Calu3 (cell line): ENCODE measurements around the gene NLRP6. TPM values are rescaled to one million over a fixed set of nuclear protein-coding genes. Genes with fewer than 3 reads are reported as not detected.
"Not testable (repeated sequence)": the region's sequence is repeated elsewhere in the genome, so short reads cannot be mapped to it uniquely, and the experiment has no call there.

Experiments used
- BruUV-seq: library from RNA; stranded (reverse); fragments of 400-500 nt; replicated peaks from 2 replicates; lab custom pipeline; 2021; lab: Mats Ljungman, UMichigan
- CTCF ChIA-PET: fragments of 300-600 bp; sonication (Branson Sonifier 250); formaldehyde crosslinking; loops from one replicate; lab custom pipeline; 2022; ENCODE audit warnings: antibody characterized with exemption; lab: Charles Lee
- DNase-seq: peaks from one replicate; pipeline ENCODE4 v3.0.0; 2022
- H3K27ac Mint-ChIP-seq: one replicate; pipeline ENCODE4 v1.8.0; 2022; ENCODE audit warnings: mixed read lengths; ENCODE audit not compliant: unreplicated experiment
- H3K27me3 Mint-ChIP-seq: one replicate; pipeline ENCODE4 v1.8.0; 2022; ENCODE audit warnings: mixed read lengths; ENCODE audit not compliant: unreplicated experiment
- H3K36me3 Mint-ChIP-seq: one replicate; pipeline ENCODE4 v1.8.0; 2022; ENCODE audit warnings: mild to moderate bottlenecking, moderate library complexity, mixed read lengths; ENCODE audit not compliant: insufficient read depth, unreplicated experiment
- H3K4me1 Mint-ChIP-seq: one replicate; pipeline ENCODE4 v1.8.0; 2022; ENCODE audit warnings: mild to moderate bottlenecking, low read depth, mixed read lengths; ENCODE audit not compliant: unreplicated experiment
- H3K4me3 Mint-ChIP-seq: one replicate; pipeline ENCODE4 v1.8.0; 2022; ENCODE audit warnings: mild to moderate bottlenecking, low read depth, moderate library complexity, mixed read lengths; ENCODE audit not compliant: unreplicated experiment
- H3K9me3 Mint-ChIP-seq: one replicate; pipeline ENCODE4 v1.8.0; 2022; ENCODE audit warnings: low read depth, mixed read lengths; ENCODE audit not compliant: unreplicated experiment
- CTCF ChIP-seq: fragments of 200-600 bp; IDR thresholded peaks from one replicate; pipeline ENCODE4 v1.8.0; 2022; ENCODE audit warnings: antibody characterized with exemption; ENCODE audit not compliant: unreplicated experiment
- intact Hi-C: fragments of 100-400 bp; cut with micrococcal nuclease; formaldehyde crosslinking; loops from one replicate; pipeline ENCODE4 v1.10.0; 2022; ENCODE audit not compliant: unreplicated experiment
- total RNA-seq: library from RNA; stranded (reverse); gene quantifications from 2 replicates; pipeline ENCODE4 v1.2.3, GENCODE V29; 2022

Gene NLRP6
- total RNA-seq, 1 experiment from 2014 or later = not detected

- BruUV-seq = no TSS peak
- no peak for DNase-seq
- Mint-ChIP-seq H3K4me1 (no peaks in the 10 kb centered on the region), H3K4me3 (no peak overlapping the region), H3K27me3 (peaks cover 27% of the 10 kb centered on the region), H3K9me3 (no peaks in the 10 kb centered on the region), H3K27ac (no peak overlapping the region), H3K36me3 (peaks cover 4% of the 10 kb centered on the region)
- no peak for TF ChIP-seq CTCF
- intact Hi-C loops = no loop called here
- CTCF ChIA-PET = interaction anchor here (0.7 kb wide), 1 partner anchor 46 kb away, joined by 3 read pairs; no protein-coding TSS in a partner anchor
Measured at GRCh38 chr11:326592-326841, 48.3 kb downstream of the NLRP6 start.

DNA sequence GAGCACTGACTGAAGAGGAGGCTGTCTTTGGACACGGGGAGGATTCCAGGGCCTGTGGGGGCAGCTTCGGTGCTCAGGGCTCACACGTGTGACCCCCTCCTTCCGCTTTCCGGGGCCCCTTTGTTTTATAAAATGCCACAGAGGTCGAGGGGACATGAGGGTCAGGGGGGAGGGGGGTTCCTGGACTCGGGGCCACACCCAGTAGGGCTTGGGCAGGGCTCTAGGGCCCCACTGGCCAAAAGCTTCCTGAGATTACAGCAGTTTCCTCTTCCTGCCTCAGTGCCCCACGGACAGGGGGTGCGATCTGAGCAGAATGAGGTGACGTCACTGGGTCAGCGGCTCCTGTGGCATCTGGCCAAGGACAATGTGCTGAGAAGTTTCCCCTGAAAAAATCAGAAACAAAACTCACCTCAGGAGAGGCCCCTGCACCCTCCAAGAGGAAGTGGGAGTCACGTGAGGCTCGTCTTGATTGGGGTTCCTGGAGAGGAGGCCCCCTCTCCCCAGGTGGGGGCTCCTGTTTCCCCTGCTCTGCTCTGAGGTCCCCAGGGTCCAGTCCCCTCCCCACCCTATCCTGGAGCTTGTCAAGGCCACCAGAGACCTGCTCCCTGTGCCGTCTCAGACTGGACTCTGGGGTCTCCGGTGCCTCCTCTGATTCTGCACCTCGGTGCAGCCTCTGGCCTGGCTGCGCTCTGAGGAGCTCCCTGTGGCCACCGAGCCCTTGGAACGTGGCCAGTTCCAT lies 48.8 kb downstream of the NLRP6 start:
- intact Hi-C loops = no loop called here
- Mint-ChIP-seq H3K4me3 (no peak overlapping the region), H3K9me3 (no peaks in the 10 kb centered on the region), H3K4me1 (no peaks in the 10 kb centered on the region), H3K27ac (no peak overlapping the region), H3K27me3 (peaks cover 28% of the 10 kb centered on the region), H3K36me3 (peaks cover 4% of the 10 kb centered on the region)
- no peak for DNase-seq
- BruUV-seq = no TSS peak
- no peak for TF ChIP-seq CTCF
- CTCF ChIA-PET = interaction anchor here (0.6 to 0.9 kb wide), 4 partner anchors 10 to 47 kb away, joined by 3 read pairs; no protein-coding TSS in a partner anchor

- Mint-ChIP-seq H3K9me3 (no peaks in the 10 kb centered on the region), H3K27ac (no peak overlapping the region), H3K4me3 (no peak overlapping the region), H3K4me1 (no peaks in the 10 kb centered on the region), H3K36me3 (peaks cover 4% of the 10 kb centered on the region), H3K27me3 (peaks cover 28% of the 10 kb centered on the region)
- intact Hi-C loops = no loop called here
- CTCF ChIA-PET = interaction anchor here (0.6 to 0.9 kb wide), 3 partner anchors 11 to 22 kb away, joined by 3 read pairs; no protein-coding TSS in a partner anchor
- DNase-seq = no peak
- no peak for TF ChIP-seq CTCF
- no TSS peak for BruUV-seq
Measured at GRCh38 chr11:327581-327923, 49.3 kb downstream of the NLRP6 start.

DNA sequence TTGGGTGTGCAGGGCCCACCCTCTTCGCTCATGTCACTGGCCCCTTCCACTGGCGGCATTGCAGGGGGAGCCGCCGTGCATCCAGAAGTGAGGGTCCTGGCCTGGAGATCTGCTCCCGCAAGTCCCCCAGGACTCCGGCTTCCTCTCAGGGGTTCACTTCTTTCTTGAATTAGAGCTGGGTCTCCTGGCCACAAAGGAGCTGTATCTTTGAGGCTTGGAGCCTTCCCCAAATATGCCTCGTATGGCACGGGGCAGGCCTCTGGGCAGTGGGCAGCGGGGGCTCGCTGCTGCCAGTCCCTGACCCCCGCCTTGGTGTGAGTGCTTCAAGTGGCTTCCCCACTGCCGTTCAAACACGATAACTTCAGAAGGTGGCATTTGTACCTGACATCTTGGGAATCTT lies 49.8 kb downstream of the NLRP6 start:
- intact Hi-C loops = no loop called here
- Mint-ChIP-seq H3K27me3 (peaks cover 28% of the 10 kb centered on the region), H3K4me3 (no peak overlapping the region), H3K27ac (no peak overlapping the region), H3K36me3 (peaks cover 4% of the 10 kb centered on the region), H3K9me3 (no peaks in the 10 kb centered on the region), H3K4me1 (no peaks in the 10 kb centered on the region)
- no TSS peak for BruUV-seq
- no peak for DNase-seq
- no peak for TF ChIP-seq CTCF
- CTCF ChIA-PET = interaction anchor here (0.9 kb wide), 1 partner anchor 21 kb away, joined by 3 read pairs; no protein-coding TSS in a partner anchor

GRCh38 chr11:328516-329100 lies 50.4 kb downstream of the NLRP6 start:
- H3K36me3 Mint-ChIP-seq, H3K27ac Mint-ChIP-seq, BruUV-seq, DNase-seq, H3K9me3 Mint-ChIP-seq, intact Hi-C loops, CTCF ChIA-PET, H3K4me3 Mint-ChIP-seq, H3K4me1 Mint-ChIP-seq: not testable (repeated sequence)
- H3K27me3 Mint-ChIP-seq = peaks cover 28% of the 10 kb centered on the region
